Activated CD8-positive, alpha-beta T cell treated with anti-CD3 and anti-CD28 coated beads for 36 hours (primary cell): Measurements from ENCODE around the gene GNAI3. TPM values are rescaled to one million over a fixed set of nuclear protein-coding genes. Genes with fewer than 3 reads are reported as not detected.
A peak's percentile ranks its signal among the peaks of the same experiment; 100 is the strongest.

Experiments
- ATAC-seq: fragments of 200-7000 bp; cut with Tn5 transposase; one replicate; pipeline ENCODE4 v1.10.0; 2021; ENCODE audit warnings: mild to moderate bottlenecking, moderate library complexity
- CTCF ChIA-PET: fragments of 350-600 bp; sonication (Branson Sonifier 250); formaldehyde crosslinking; loops from one replicate; lab custom pipeline; 2021; ENCODE audit warnings: antibody characterized with exemption; lab: Charles Lee
- POLR2A ChIA-PET: fragments of 350-600 bp; sonication (Branson Sonifier 250); formaldehyde crosslinking; loops from one replicate; lab custom pipeline; 2021; ENCODE audit warnings: antibody characterized with exemption; lab: Charles Lee
- DNase-seq: peaks from one replicate; pipeline ENCODE4 v3.0.0-alpha.2; 2020
- H3K27ac Mint-ChIP-seq: one replicate; pipeline ENCODE4 v1.8.0; 2021; ENCODE audit warnings: mild to moderate bottlenecking, mixed read lengths
- H3K27me3 Mint-ChIP-seq: one replicate; pipeline ENCODE4 v1.8.0; 2021; ENCODE audit warnings: mixed read lengths
- H3K36me3 Mint-ChIP-seq: one replicate; pipeline ENCODE4 v1.8.0; 2021; ENCODE audit warnings: low read depth, mixed read lengths
- H3K4me1 Mint-ChIP-seq: one replicate; pipeline ENCODE4 v1.8.0; 2021; ENCODE audit warnings: low read depth, mixed read lengths
- H3K4me3 Mint-ChIP-seq: one replicate; pipeline ENCODE4 v1.8.0; 2021; ENCODE audit warnings: mild to moderate bottlenecking, moderate library complexity, mixed read lengths
- H3K9me3 Mint-ChIP-seq: one replicate; pipeline ENCODE4 v1.8.0; 2021; ENCODE audit warnings: mixed read lengths
- intact Hi-C: fragments of 100-400 bp; cut with micrococcal nuclease; formaldehyde crosslinking; loops from one replicate; pipeline ENCODE4 v1.10.0; 2022
- total RNA-seq, 2 experiments: library from RNA; stranded (reverse); gene quantifications; one replicate each; pipeline ENCODE4 v1.2.3, GENCODE V29; 2021
- TF ChIP-seq, protein P1 (sequence below): fragments of 200-600 bp; IDR thresholded peaks from one replicate; pipeline ENCODE4 v1.8.0; 2022; ENCODE audit warnings: antibody characterized with exemption, mild to moderate bottlenecking

The GNAI3 gene
- total RNA-seq, 2 experiments from 2014 or later, result 7.5 to 7.7 TPM

- no peak for DNase-seq
- Mint-ChIP-seq H3K36me3 (no peaks in the 10 kb centered on the region), H3K4me1 (peaks cover 7% of the 10 kb centered on the region), H3K4me3 (no peak overlapping the region), H3K27me3 (no peaks in the 10 kb centered on the region), H3K27ac (no peak overlapping the region), H3K9me3 (no peaks in the 10 kb centered on the region)
- no peak for ATAC-seq
- ChIA-PET POLR2A (interaction anchor here (0.9 to 1.4 kb wide), 3 partner anchors 12 to 343 kb away, joined by 3 read pairs; partner anchors contain the start of genes AHCYL1 and GSTM1), CTCF (interaction anchor here (1.0 to 18.5 kb wide), 43 partner anchors 11 to 347 kb away, joined by 3 to 294 read pairs (median 11); partner anchors contain the start of genes AHCYL1, AMPD2, CSF1 and GNAI3)
- intact Hi-C loops, result loop anchor here (5.0 kb wide), 2 partner anchors 94 to 341 kb away; partner anchors contain the start of genes AHCYL1 and GNAI3
- TF ChIP-seq, protein P1, sequence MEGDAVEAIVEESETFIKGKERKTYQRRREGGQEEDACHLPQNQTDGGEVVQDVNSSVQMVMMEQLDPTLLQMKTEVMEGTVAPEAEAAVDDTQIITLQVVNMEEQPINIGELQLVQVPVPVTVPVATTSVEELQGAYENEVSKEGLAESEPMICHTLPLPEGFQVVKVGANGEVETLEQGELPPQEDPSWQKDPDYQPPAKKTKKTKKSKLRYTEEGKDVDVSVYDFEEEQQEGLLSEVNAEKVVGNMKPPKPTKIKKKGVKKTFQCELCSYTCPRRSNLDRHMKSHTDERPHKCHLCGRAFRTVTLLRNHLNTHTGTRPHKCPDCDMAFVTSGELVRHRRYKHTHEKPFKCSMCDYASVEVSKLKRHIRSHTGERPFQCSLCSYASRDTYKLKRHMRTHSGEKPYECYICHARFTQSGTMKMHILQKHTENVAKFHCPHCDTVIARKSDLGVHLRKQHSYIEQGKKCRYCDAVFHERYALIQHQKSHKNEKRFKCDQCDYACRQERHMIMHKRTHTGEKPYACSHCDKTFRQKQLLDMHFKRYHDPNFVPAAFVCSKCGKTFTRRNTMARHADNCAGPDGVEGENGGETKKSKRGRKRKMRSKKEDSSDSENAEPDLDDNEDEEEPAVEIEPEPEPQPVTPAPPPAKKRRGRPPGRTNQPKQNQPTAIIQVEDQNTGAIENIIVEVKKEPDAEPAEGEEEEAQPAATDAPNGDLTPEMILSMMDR, result no peak
Observed at GRCh38 chr1:109641078-109641740, 92.8 kb downstream of the GNAI3 start.

- H3K9me3 Mint-ChIP-seq, result no peaks in the 10 kb centered on the region
Observed at GRCh38 chr1:109641861-109642260, 93.4 kb downstream of the GNAI3 start.

GRCh38 chr1:109642626-109643025 is 94.2 kb downstream of the GNAI3 start:
- Mint-ChIP-seq H3K27me3 (no peaks in the 10 kb centered on the region), H3K27ac (no peak overlapping the region), H3K36me3 (no peaks in the 10 kb centered on the region), H3K4me1 (peaks cover 7% of the 10 kb centered on the region), H3K9me3 (no peaks in the 10 kb centered on the region), H3K4me3 (no peak overlapping the region)
- ChIA-PET POLR2A (no interaction called here), CTCF (interaction anchor here (0.7 to 18.5 kb wide), 15 partner anchors 8 to 339 kb away, joined by 3 to 294 read pairs (median 5); partner anchors contain the start of genes AHCYL1 and GPR61)
- TF ChIP-seq, protein P1, result no peak
- intact Hi-C loops, result loop anchor here (1.0 to 5.0 kb wide), 3 partner anchors 95 to 340 kb away; partner anchors contain the start of genes AHCYL1 and GNAI3
- DNase-seq, result no peak
- ATAC-seq, result no peak

More at GRCh38 chr1:109641861-109642260, 93.4 kb downstream of the GNAI3 start:
- POLR2A ChIA-PET, result no interaction called here
- DNase-seq (no peak), ATAC-seq (no peak)
- no peaks in the 10 kb centered on the region for H3K36me3 Mint-ChIP-seq
- CTCF ChIA-PET, result interaction anchor here (1.0 to 18.5 kb wide), 9 partner anchors 10 to 340 kb away, joined by 3 to 294 read pairs (median 21); partner anchors contain the start of genes AHCYL1, GPR61 and GSTM4
- intact Hi-C loops, result loop anchor here (5.0 kb wide), 2 partner anchors 95 to 340 kb away; partner anchors contain the start of genes AHCYL1 and GNAI3
- no peak overlapping the region for H3K27ac Mint-ChIP-seq
- H3K27me3 Mint-ChIP-seq, result no peaks in the 10 kb centered on the region
- TF ChIP-seq, protein P1, result no peak
- H3K4me1 Mint-ChIP-seq, result peaks cover 7% of the 10 kb centered on the region
- no peak overlapping the region for H3K4me3 Mint-ChIP-seq

DNA sequence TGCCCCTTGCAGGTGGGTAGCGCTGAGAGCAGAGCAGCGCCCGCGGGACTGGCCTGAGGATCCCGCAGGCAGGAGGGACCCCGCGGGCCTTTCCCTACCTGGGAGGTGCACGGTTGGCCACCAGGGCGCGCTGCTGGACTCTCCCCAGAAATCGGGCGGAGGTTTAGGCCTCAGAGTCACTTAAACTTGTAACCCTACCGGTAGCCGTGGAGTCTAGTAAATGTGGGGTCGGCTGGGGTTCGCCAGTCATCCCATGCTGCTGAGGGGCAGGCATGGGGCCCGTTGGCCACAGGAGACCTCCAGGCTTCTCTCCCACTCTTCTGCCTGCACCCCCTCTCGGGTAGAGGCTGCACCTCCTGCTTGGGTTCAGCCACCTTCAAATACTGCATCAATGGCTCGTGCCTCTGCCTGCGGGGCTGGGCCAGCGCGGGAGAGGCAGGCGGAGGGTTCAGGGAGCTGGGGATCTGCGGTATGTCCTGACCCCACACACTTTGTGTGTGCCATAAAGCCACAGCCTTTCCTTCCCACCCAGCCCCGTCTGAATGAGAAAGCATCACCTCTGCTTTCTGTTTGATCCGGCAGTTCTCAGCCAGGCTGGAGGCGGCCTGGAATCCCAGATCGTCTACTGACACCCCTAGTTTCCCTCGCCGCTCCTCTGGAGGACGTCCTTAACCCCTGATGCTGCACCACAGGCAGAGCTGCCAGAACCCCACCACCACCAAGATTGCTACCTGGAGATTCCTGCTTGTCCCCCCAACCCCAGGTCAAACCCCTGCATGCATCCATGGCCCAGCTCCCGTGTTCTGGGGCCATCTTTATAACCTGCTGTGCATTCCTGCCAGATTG is 95.2 kb downstream of the GNAI3 start:
- intact Hi-C loops, result loop anchor here (1.0 to 5.0 kb wide), 3 partner anchors 96 to 339 kb away; partner anchors contain the start of genes AHCYL1 and GNAI3
- ATAC-seq, result peak; percentile 95
- Mint-ChIP-seq H3K9me3 (no peaks in the 10 kb centered on the region), H3K4me1 (peaks cover 7% of the 10 kb centered on the region), H3K27ac (no peak overlapping the region), H3K27me3 (peaks cover 1% of the 10 kb centered on the region), H3K4me3 (no peak overlapping the region), H3K36me3 (no peaks in the 10 kb centered on the region)
- DNase-seq, result peak; percentile 94
- ChIA-PET CTCF (interaction anchor here (0.7 to 18.5 kb wide), 18 partner anchors 8 to 338 kb away, joined by 3 to 294 read pairs (median 5); partner anchors contain the start of genes AHCYL1, GPR61 and GSTM4), POLR2A (interaction anchor here (1.1 kb wide), 1 partner anchor 130 kb away, joined by 3 read pairs; no protein-coding TSS in a partner anchor)
- TF ChIP-seq, protein P1, result peak; percentile 88
